Osteoblast (primary cell): ENCODE results near the gene ZFP92. TPM values are rescaled to one million over a fixed set of nuclear protein-coding genes. Genes with fewer than 3 reads are reported as not detected.

Source experiments
- DNase-seq: peaks from one replicate; pipeline ENCODE4 v3.0.0; 2011; ENCODE audit warnings: low spot score, mixed read lengths; ENCODE audit not compliant: insufficient read length; ENCODE audit errors: missing footprints
- H2AFZ ChIP-seq: 2 replicates; pipeline ENCODE4 v1.6.0; 2011; ENCODE audit warnings: mild to moderate bottlenecking, low read length
- H3K27ac ChIP-seq: 2 replicates; pipeline ENCODE4 v1.5.1; 2011; ENCODE audit warnings: mild to moderate bottlenecking, low read depth, low read length, moderate library complexity
- H3K27me3 ChIP-seq: 2 replicates; pipeline ENCODE4 v1.6.0; 2012; ENCODE audit warnings: mild to moderate bottlenecking, control low read depth, inconsistent platforms, low read length, moderate library complexity; ENCODE audit not compliant: insufficient read depth
- H3K36me3 ChIP-seq: 2 replicates; pipeline ENCODE4 v1.5.1; 2011; ENCODE audit warnings: mild to moderate bottlenecking, low read length, control low read depth, moderate library complexity; ENCODE audit not compliant: insufficient read depth
- H3K4me1 ChIP-seq: 2 replicates; pipeline ENCODE4 v1.5.1; 2011; ENCODE audit warnings: mild to moderate bottlenecking, low read length, control low read depth, moderate library complexity; ENCODE audit not compliant: insufficient read depth
- H3K4me2 ChIP-seq: 2 replicates; pipeline ENCODE4 v1.6.0; 2011; ENCODE audit warnings: mild to moderate bottlenecking, low read length; ENCODE audit not compliant: insufficient read depth
- H3K4me3 ChIP-seq: fragments of 200-600 bp; sonication (generic); 3 replicates; pipeline ENCODE4 v1.5.1; 2012; ENCODE audit warnings: mild to moderate bottlenecking, low read length, inconsistent platforms; ENCODE audit not compliant: insufficient read depth
- H3K79me2 ChIP-seq: 2 replicates; pipeline ENCODE4 v1.6.0; 2012; ENCODE audit warnings: mild to moderate bottlenecking, low read length, control low read depth, inconsistent platforms; ENCODE audit not compliant: insufficient read depth
- H3K9me3 ChIP-seq: 2 replicates; pipeline ENCODE4 v1.5.1; 2011; ENCODE audit warnings: low read depth, low read length, control low read depth
- H4K20me1 ChIP-seq: 2 replicates; pipeline ENCODE4 v1.6.0; 2012; ENCODE audit warnings: mild to moderate bottlenecking, low read length, control low read depth; ENCODE audit not compliant: insufficient read depth
- total RNA-seq: library from RNA; depleted of rRNA; stranded (reverse); fragments of >200 nt; gene quantifications from 2 replicates; pipeline ENCODE4 v1.2.3, GENCODE V29; 2012
- TF ChIP-seq, protein P1 (sequence below): IDR thresholded peaks from 2 replicates; pipeline ENCODE4 v1.5.1; 2011; ENCODE audit warnings: mild to moderate bottlenecking, low read depth, low read length, moderate library complexity; ENCODE audit errors: extremely low read depth

Gene ZFP92
- total RNA-seq, 1 donor = not detected

DNA sequence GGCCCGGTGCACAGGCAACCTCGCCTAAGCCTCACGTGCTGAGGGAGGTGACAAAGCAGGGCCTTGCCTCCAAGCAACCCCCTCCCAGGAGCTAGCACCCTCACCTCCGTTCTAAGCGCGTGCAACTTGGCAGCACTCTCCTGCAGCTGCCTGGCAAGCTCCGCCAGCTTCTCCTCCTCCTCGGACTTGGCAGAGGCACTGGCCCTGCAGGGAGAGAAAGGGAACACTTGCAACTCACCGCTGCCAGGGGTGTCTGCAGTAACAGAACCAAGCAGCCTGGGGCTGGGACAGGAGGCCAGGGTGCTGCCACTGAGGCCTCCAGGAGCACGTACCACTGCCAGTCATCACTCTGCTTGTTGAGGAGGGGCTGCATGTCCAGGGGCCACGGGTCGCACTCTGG, 44.9 kb downstream of the ZFP92 start:
- Histone ChIP-seq H3K27ac (no peak overlapping the region), H4K20me1 (no peaks in the 10 kb centered on the region), H3K4me1 (peaks cover 8% of the 10 kb centered on the region), H3K4me3 (no peak overlapping the region), H3K27me3 (no peaks in the 10 kb centered on the region), H3K36me3 (no peaks in the 10 kb centered on the region), H3K79me2 (no peaks in the 10 kb centered on the region), H2AFZ (no peak overlapping the region), H3K9me3 (no peaks in the 10 kb centered on the region), H3K4me2 (no peak overlapping the region)
- no peak for DNase-seq
- TF ChIP-seq, protein P1, sequence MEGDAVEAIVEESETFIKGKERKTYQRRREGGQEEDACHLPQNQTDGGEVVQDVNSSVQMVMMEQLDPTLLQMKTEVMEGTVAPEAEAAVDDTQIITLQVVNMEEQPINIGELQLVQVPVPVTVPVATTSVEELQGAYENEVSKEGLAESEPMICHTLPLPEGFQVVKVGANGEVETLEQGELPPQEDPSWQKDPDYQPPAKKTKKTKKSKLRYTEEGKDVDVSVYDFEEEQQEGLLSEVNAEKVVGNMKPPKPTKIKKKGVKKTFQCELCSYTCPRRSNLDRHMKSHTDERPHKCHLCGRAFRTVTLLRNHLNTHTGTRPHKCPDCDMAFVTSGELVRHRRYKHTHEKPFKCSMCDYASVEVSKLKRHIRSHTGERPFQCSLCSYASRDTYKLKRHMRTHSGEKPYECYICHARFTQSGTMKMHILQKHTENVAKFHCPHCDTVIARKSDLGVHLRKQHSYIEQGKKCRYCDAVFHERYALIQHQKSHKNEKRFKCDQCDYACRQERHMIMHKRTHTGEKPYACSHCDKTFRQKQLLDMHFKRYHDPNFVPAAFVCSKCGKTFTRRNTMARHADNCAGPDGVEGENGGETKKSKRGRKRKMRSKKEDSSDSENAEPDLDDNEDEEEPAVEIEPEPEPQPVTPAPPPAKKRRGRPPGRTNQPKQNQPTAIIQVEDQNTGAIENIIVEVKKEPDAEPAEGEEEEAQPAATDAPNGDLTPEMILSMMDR = no peak

DNA sequence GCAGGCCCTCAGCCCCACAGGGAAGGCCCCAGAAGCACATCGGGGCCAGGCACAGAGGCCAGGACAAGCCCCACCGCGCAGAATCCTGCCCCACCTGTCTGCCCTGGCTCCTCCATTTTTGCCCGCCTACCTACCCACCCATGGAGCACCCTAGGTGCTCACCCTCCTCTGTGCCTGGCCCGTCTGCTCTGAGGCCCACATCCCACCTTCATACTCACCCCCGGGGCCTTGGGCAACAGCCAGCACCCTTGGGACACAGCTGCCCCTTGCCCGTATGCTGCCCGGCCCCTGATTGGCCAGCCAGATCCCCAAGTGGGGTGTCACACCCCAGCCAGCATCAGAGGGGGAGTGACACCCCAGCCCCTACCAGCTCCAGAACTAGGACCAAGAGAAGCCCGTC, 45.4 kb downstream of the ZFP92 start:
- TF ChIP-seq, protein P1 = no peak
- H3K4me1 ChIP-seq = peaks cover 8% of the 10 kb centered on the region

DNA sequence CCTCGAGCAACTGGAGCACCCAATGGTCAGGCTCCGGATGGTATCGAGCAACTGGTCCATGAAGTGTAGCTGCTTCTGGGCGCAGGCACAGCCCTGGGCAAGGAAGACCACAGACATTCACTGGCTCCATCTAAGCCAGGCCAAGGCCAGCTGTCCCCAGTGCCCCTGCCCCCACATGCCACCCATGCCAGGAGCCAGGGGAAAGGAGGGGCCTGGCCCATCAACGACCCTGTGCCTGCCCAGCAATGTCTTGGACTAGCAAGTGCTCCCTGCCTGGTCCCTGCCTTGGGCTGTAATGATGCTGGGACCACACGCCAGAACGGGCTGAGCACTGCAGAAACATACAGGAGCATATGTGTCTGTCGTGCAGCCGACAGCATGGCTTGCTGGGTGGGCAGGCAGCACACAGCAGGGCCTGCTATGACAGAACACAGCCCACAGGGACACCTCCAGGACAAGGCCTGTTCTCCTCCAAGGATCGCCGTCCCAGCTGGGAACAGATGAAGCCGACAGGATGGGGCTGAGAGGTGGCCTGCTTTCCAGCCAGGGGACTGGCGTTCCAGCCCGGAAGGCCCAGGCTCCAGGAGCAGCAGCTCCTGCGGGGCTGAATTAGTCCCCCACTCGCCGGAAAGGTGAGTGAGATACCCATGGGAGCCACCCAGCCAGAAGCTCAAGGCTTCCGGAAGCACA, 46.0 kb downstream of the ZFP92 start:
- no peak overlapping the region for H3K4me3 ChIP-seq
- H3K4me2 ChIP-seq = no peak overlapping the region
- TF ChIP-seq, protein P1 = no peak
- no peaks in the 10 kb centered on the region for H3K36me3 ChIP-seq
- H3K9me3 ChIP-seq = no peaks in the 10 kb centered on the region
- no peaks in the 10 kb centered on the region for H3K79me2 ChIP-seq
- no peak overlapping the region for H2AFZ ChIP-seq
- peaks cover 8% of the 10 kb centered on the region for H3K4me1 ChIP-seq
- no peaks in the 10 kb centered on the region for H3K27me3 ChIP-seq
- no peak for DNase-seq
- H3K27ac ChIP-seq = no peak overlapping the region
- H4K20me1 ChIP-seq = no peaks in the 10 kb centered on the region

More for the DNA sequence above, 45.4 kb downstream of the ZFP92 start:
- no peak overlapping the region for H3K4me3 ChIP-seq
- no peak for DNase-seq
- H3K27ac ChIP-seq = no peak overlapping the region
- no peaks in the 10 kb centered on the region for H4K20me1 ChIP-seq
- no peaks in the 10 kb centered on the region for H3K36me3 ChIP-seq
- no peak overlapping the region for H3K4me2 ChIP-seq
- no peaks in the 10 kb centered on the region for H3K27me3 ChIP-seq
- H2AFZ ChIP-seq = no peak overlapping the region
- H3K9me3 ChIP-seq = no peaks in the 10 kb centered on the region
- no peaks in the 10 kb centered on the region for H3K79me2 ChIP-seq

DNA sequence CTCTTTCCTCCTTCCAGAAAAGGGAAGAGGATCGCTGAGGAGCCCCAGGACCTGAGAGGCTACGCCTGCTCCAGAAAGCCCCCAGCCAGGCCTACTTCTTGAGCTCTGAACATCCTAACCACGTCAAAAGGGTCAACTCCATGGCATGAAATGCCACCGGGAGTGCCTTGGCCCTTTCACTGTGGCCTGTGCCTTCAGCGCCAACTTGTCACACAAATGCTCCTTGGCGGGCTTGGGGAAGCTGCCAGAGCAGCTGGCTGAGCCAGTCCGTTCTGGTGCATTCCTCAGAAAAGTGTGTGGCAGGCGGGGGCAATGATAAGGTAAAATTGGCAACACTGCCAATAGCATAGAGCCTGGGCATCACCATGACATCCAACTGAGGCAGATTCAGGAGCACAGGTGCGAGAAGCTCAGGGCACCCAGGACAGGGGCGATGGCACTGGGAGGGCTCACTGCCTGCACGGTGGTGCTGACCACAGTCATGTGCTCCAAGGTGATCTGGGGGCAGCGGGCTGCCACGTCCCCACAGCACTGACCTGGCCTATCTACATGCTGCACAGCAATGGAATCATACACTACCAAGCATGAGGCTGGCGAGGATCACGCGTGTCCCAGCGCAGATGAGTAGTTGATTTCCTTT, 46.7 kb downstream of the ZFP92 start:
- Histone ChIP-seq H3K27ac (no peak overlapping the region), H3K4me1 (peaks cover 8% of the 10 kb centered on the region)

More for the DNA sequence above, 46.7 kb downstream of the ZFP92 start:
- Histone ChIP-seq H3K79me2 (no peaks in the 10 kb centered on the region), H2AFZ (no peak overlapping the region), H3K36me3 (no peaks in the 10 kb centered on the region), H4K20me1 (no peaks in the 10 kb centered on the region), H3K4me2 (no peak overlapping the region), H3K4me3 (no peak overlapping the region), H3K27me3 (no peaks in the 10 kb centered on the region), H3K9me3 (no peaks in the 10 kb centered on the region)
- TF ChIP-seq, protein P1 = no peak
- no peak for DNase-seq
